SK-N-SH (cell line): Measurements from ENCODE around the gene USP16. TPM values are rescaled to one million over a fixed set of nuclear protein-coding genes. Genes with fewer than 3 reads are reported as not detected.

ENCODE experiments used
- CTCF ChIA-PET: fragments of 300-600, 350-600 bp; formaldehyde crosslinking; extraction: SDS; loops from one replicate; lab custom pipeline; 2021; lab: Yijun Ruan, JAX
- POLR2A ChIA-PET: fragments of 350-600 bp; sonication (Branson Sonifier 250); formaldehyde crosslinking; extraction: SDS; loops from one replicate; lab custom pipeline; 2020; ENCODE audit warnings: antibody characterized with exemption, inconsistent platforms; lab: Yijun Ruan, JAX
- DNase-seq: peaks from one replicate; pipeline ENCODE4 v3.0.0; 2012
- H2AFZ ChIP-seq: fragments of 200-600 bp; sonication (generic); 2 replicates; pipeline ENCODE4 v1.8.1; 2016; ENCODE audit warnings: antibody characterized with exemption, mild to moderate bottlenecking, low read depth
- H3F3A ChIP-seq: fragments of 200-600 bp; sonication (generic); replicated peaks from 2 replicates; pipeline ENCODE3; 2016; ENCODE audit warnings: antibody characterized with exemption, mild to moderate bottlenecking; ENCODE audit not compliant: insufficient read depth
- H3K27ac ChIP-seq, 2 experiments: fragments of 200-500 bp in 1 of 2; fragments of 200-600 bp in 1 of 2; sonication (Bioruptor generic) in 1 of 2; sonication (generic), shearing (Covaris generic) in 1 of 2; 2 replicates each; pipeline versions ENCODE4 v1.5.1 to v1.6.1; 2014 to 2016; ENCODE audit warnings: low read depth in 2 of 2, inconsistent platforms in 1 of 2, low read length in 1 of 2, mild to moderate bottlenecking in 1 of 2, mixed read lengths in 1 of 2
- H3K27me3 ChIP-seq: fragments of 200-600 bp; sonication (generic), shearing (Covaris generic); 2 replicates; pipeline ENCODE4 v1.6.1; 2016; ENCODE audit warnings: mixed run types; ENCODE audit not compliant: insufficient read depth
- H3K36me3 ChIP-seq, 2 experiments: fragments of 200-500 bp in 1 of 2; fragments of 200-600 bp in 1 of 2; sonication (Bioruptor generic) in 1 of 2; sonication (generic) in 1 of 2; replicated peaks in 1 of 2; 2 replicates each; pipeline versions ENCODE3 to v1.5.1; 2014 to 2016; ENCODE audit warnings: low read length in 1 of 2, mild to moderate bottlenecking in 1 of 2; ENCODE audit not compliant: insufficient read depth in 2 of 2, control insufficient read depth in 1 of 2
- H3K4me1 ChIP-seq, 2 experiments: fragments of 200-500 bp in 1 of 2; fragments of 200-600 bp in 1 of 2; sonication (Bioruptor generic) in 1 of 2; sonication (generic), shearing (Covaris generic) in 1 of 2; 2 replicates each; pipeline versions ENCODE4 v1.5.1 to v1.6.1; 2014 to 2016; ENCODE audit warnings: low read depth in 1 of 2, low read length in 1 of 2, mixed run types in 1 of 2; ENCODE audit not compliant: insufficient read depth in 2 of 2, control insufficient read depth in 1 of 2
- H3K4me2 ChIP-seq: fragments of 200-600 bp; sonication (generic), shearing (Covaris generic); 2 replicates; pipeline ENCODE4 v1.6.1; 2017; ENCODE audit warnings: mixed run types
- H3K4me3 ChIP-seq, 2 experiments: fragments of 200-500 bp in 1 of 2; fragments of 200-600 bp in 1 of 2; sonication (Bioruptor generic) in 1 of 2; sonication (generic), shearing (Covaris generic) in 1 of 2; 2 replicates each; pipeline versions ENCODE4 v1.5.1 to v1.8.1; 2014 to 2016; ENCODE audit warnings: low read depth in 2 of 2, inconsistent platforms in 1 of 2, low read length in 1 of 2, mild to moderate bottlenecking in 1 of 2, mixed read lengths in 1 of 2, moderate library complexity in 1 of 2
- H3K79me2 ChIP-seq: fragments of 200-600 bp; sonication (generic); 2 replicates; pipeline ENCODE4 v1.8.1; 2017; ENCODE audit warnings: mild to moderate bottlenecking; ENCODE audit not compliant: insufficient read depth
- H3K9ac ChIP-seq: fragments of 200-600 bp; sonication (generic); 2 replicates; pipeline ENCODE4 v1.6.1; 2017; ENCODE audit warnings: mixed run types
- H3K9me2 ChIP-seq: fragments of 200-600 bp; sonication (generic); 2 replicates; pipeline ENCODE4 v1.6.1; 2017; ENCODE audit warnings: mixed run types
- H3K9me3 ChIP-seq: fragments of 200-600 bp; sonication (generic); 2 replicates; pipeline ENCODE4 v1.6.1; 2017; ENCODE audit warnings: mixed run types, mild to moderate bottlenecking, moderate library complexity
- H4K20me1 ChIP-seq: fragments of 200-600 bp; sonication (generic); 2 replicates; pipeline ENCODE4 v1.6.1; 2017; ENCODE audit warnings: mild to moderate bottlenecking, mixed run types; ENCODE audit not compliant: insufficient read depth
- CTCF ChIP-seq: fragments of 200-600 bp; sonication (generic); IDR thresholded peaks from 2 replicates; pipeline ENCODE4 v1.6.1; 2017; ENCODE audit warnings: antibody characterized with exemption, mild to moderate bottlenecking, moderate library complexity
- EZH2phosphoT487 ChIP-seq: fragments of 200-600 bp; sonication (generic); IDR thresholded peaks from 2 replicates; pipeline ENCODE4 v1.6.1; 2017; ENCODE audit warnings: low read depth, mixed run types, mild to moderate bottlenecking, antibody characterized with exemption, moderate library complexity, borderline replicate concordance
- FOSL2 ChIP-seq: IDR thresholded peaks from 2 replicates; pipeline ENCODE4 v1.4.0; 2012; ENCODE audit warnings: low read depth, mild to moderate bottlenecking, moderate library complexity, borderline replicate concordance
- FOXJ3 ChIP-seq: sonication (generic); formaldehyde crosslinking; IDR thresholded peaks from 2 replicates; pipeline ENCODE4 v1.5.1; 2020; ENCODE audit warnings: mild to moderate bottlenecking, missing genetic modification reagents
- FOXM1 ChIP-seq: IDR thresholded peaks from 2 replicates; pipeline ENCODE4 v1.4.0; 2012; ENCODE audit warnings: low read depth, mild to moderate bottlenecking
- GABPA ChIP-seq: IDR thresholded peaks from 2 replicates; pipeline ENCODE4 v1.4.0; 2012; ENCODE audit warnings: low read depth, mild to moderate bottlenecking
- GATA2 ChIP-seq: sonication (generic); formaldehyde crosslinking; IDR thresholded peaks from 2 replicates; pipeline ENCODE4 v1.5.0; 2020; ENCODE audit warnings: mild to moderate bottlenecking, missing genetic modification reagents
- MEF2A ChIP-seq: IDR thresholded peaks from 2 replicates; pipeline ENCODE4 v1.4.0; 2012; ENCODE audit warnings: low read depth, borderline replicate concordance
- NFIC ChIP-seq: IDR thresholded peaks from 2 replicates; pipeline ENCODE4 v1.4.0; 2012; ENCODE audit warnings: borderline replicate concordance
- POLR2AphosphoS5 ChIP-seq: IDR thresholded peaks from 2 replicates; pipeline ENCODE4 v1.6.1; 2012; ENCODE audit warnings: low read depth, low read length
- RFX5 ChIP-seq: IDR thresholded peaks from 2 replicates; pipeline ENCODE4 v1.6.1; 2012; ENCODE audit warnings: mild to moderate bottlenecking, improper control_type of control experiment, low read length
- RXRA ChIP-seq: IDR thresholded peaks from 2 replicates; pipeline ENCODE4 v1.4.0; 2012; ENCODE audit warnings: low read depth, mild to moderate bottlenecking, borderline replicate concordance
- SIN3A ChIP-seq: IDR thresholded peaks from 2 replicates; pipeline ENCODE4 v1.6.1; 2012; ENCODE audit warnings: low read depth, mild to moderate bottlenecking, low read length, moderate library complexity, borderline replicate concordance
- SMC3 ChIP-seq: IDR thresholded peaks from 2 replicates; pipeline ENCODE4 v1.6.1; 2012; ENCODE audit warnings: low read depth, low read length, improper control_type of control experiment
- TAF1 ChIP-seq: IDR thresholded peaks from 2 replicates; pipeline ENCODE4 v1.6.1; 2012; ENCODE audit warnings: low read depth, mild to moderate bottlenecking, low read length, moderate library complexity, borderline replicate concordance
- TEAD4 ChIP-seq: IDR thresholded peaks from 2 replicates; pipeline ENCODE4 v1.4.0; 2012; ENCODE audit warnings: mild to moderate bottlenecking, borderline replicate concordance; ENCODE audit not compliant: insufficient read depth
- USF1 ChIP-seq: IDR thresholded peaks from 2 replicates; pipeline ENCODE4 v1.4.0; 2012; ENCODE audit warnings: low read depth, borderline replicate concordance
- USF2 ChIP-seq: fragments of 150-350 bp; IDR thresholded peaks from 2 replicates; pipeline ENCODE4 v1.6.1; 2017; ENCODE audit warnings: antibody characterized with exemption, low read length, low read depth, borderline replicate concordance
- WGBS: methylation state at CpG from one replicate; pipeline ENCODE4 v1.1.6; 2017; ENCODE audit warnings: low lambda C conversion rate; 5-methylcytosine and 5-hydroxymethylcytosine counted together
- polyA plus RNA-seq, 3 experiments: library from polyadenylated mRNA; depleted of rRNA; stranded (reverse); fragments of >200 nt; gene quantifications; 2 replicates each; pipeline ENCODE4 v1.2.3, GENCODE V29; 2012

USP16 gene
- polyA plus RNA-seq, 1 of the 3 experiments (the other 2 are of a cell fraction) = 9.2 TPM

- peaks cover 13 to 30% of the 10 kb centered on the region in 2 experiments for H3K36me3 ChIP-seq
- no peak overlapping the region for H3K9ac ChIP-seq
- no peaks in the 10 kb centered on the region for H4K20me1 ChIP-seq
- no peak overlapping the region for H3K4me2 ChIP-seq
- H2AFZ ChIP-seq = no peak overlapping the region
- ChIA-PET POLR2A (no interaction called here), CTCF (interaction anchor here (1.3 to 1.8 kb wide), 2 partner anchors 17 to 19 kb away, joined by 3 to 6 read pairs; partner anchors contain the start of gene USP16)
- no peak for TF ChIP-seq GATA2 (CRISPR knock-in tag)
- no peak for TF ChIP-seq TAF1
- no peak for TF ChIP-seq RXRA
- no peak for TF ChIP-seq FOXM1
- no peak for TF ChIP-seq SMC3
- no peak for TF ChIP-seq RFX5
- no peak for TF ChIP-seq TEAD4
- TF ChIP-seq EZH2phosphoT487 = no peak
- TF ChIP-seq POLR2AphosphoS5 = no peak
- TF ChIP-seq CTCF = no peak
- TF ChIP-seq USF2 = no peak
- TF ChIP-seq FOXJ3 (CRISPR knock-in tag) = no peak
- no peak for TF ChIP-seq GABPA
- no peak for TF ChIP-seq NFIC
- no peak for TF ChIP-seq USF1
- no peak for TF ChIP-seq FOSL2
- no peak for TF ChIP-seq SIN3A
- no peak for TF ChIP-seq MEF2A
- TF ChIP-seq, all 33 proteins: peak for 0
- no peaks in the 10 kb centered on the region for H3K27me3 ChIP-seq
- WGBS = 89% methylated on average over 3 of the region's 3 CpGs
- H3K27ac ChIP-seq = no peak overlapping the region
- no peaks in the 10 kb centered on the region for H3K9me2 ChIP-seq
- peaks cover 4% of the 10 kb centered on the region; the same call in 1 of the 2 replicates for H3K79me2 ChIP-seq
- DNase-seq = no peak
- no peak overlapping the region for H3K4me3 ChIP-seq
- no peaks in the 10 kb centered on the region for H3K9me3 ChIP-seq
- H3F3A ChIP-seq = peaks cover 20% of the 10 kb centered on the region
- no peaks in the 10 kb centered on the region for H3K4me1 ChIP-seq
These were observed 16.7 kb upstream of the USP16 start for GRCh38 chr21:29007810-29008209.
